IMR-90 (cell line): ENCODE data around the gene CCDC60. TPM values are rescaled to one million over a fixed set of nuclear protein-coding genes. Genes with fewer than 3 reads are reported as not detected.

ENCODE experiments used
- ATAC-seq: fragments of 200-7000 bp; cut with Tn5 transposase; 2 replicates; pipeline ENCODE4 v1.9.1; 2020; ENCODE audit warnings: low read depth, mild to moderate bottlenecking, moderate library complexity
- BruUV-seq: library from RNA; stranded (reverse); fragments of 400-500 nt; replicated peaks from 2 replicates; lab custom pipeline; 2021; lab: Mats Ljungman, UMichigan
- CTCF ChIA-PET: fragments of 300-600 bp; formaldehyde crosslinking; extraction: SDS; loops from one replicate; lab custom pipeline; 2021; ENCODE audit warnings: antibody characterized with exemption; lab: Yijun Ruan, JAX
- POLR2A ChIA-PET: fragments of 300-600 bp; sonication (Branson Sonifier 250); formaldehyde crosslinking; loops from one replicate; lab custom pipeline; 2022; ENCODE audit warnings: antibody characterized with exemption; ENCODE audit not compliant: unreplicated experiment; lab: Charles Lee
- DNase-seq: peaks from one replicate; pipeline ENCODE4 v3.0.0; 2013
- H2AFZ ChIP-seq: replicated peaks from 2 replicates; pipeline ENCODE3; 2013; ENCODE audit warnings: low read length, mild to moderate bottlenecking; ENCODE audit not compliant: poor library complexity
- H2AK5ac ChIP-seq: 2 replicates; pipeline ENCODE4 v1.6.1; 2013; ENCODE audit warnings: low read depth, low read length, inconsistent platforms
- H2AK9ac ChIP-seq: replicated peaks from 2 replicates; pipeline ENCODE3; 2013; ENCODE audit warnings: mild to moderate bottlenecking, low read depth, low read length, moderate library complexity; ENCODE audit not compliant: poor library complexity
- H2BK120ac ChIP-seq: 2 replicates; pipeline ENCODE4 v1.6.1; 2013; ENCODE audit warnings: low read depth, low read length, inconsistent platforms
- H2BK15ac ChIP-seq: 3 replicates; pipeline ENCODE4 v1.6.1; 2013; ENCODE audit warnings: low read depth, low read length, inconsistent platforms
- H2BK20ac ChIP-seq: 2 replicates; pipeline ENCODE4 v1.6.1; 2013; ENCODE audit warnings: low read depth, mild to moderate bottlenecking, inconsistent platforms, low read length, moderate library complexity
- H2BK5ac ChIP-seq: 2 replicates; pipeline ENCODE4 v1.6.1; 2013; ENCODE audit warnings: mild to moderate bottlenecking, low read depth, low read length, inconsistent platforms; ENCODE audit not compliant: poor library complexity, severe bottlenecking
- H3K14ac ChIP-seq: replicated peaks from 2 replicates; pipeline ENCODE4 v1.6.1; 2013; ENCODE audit warnings: low read depth, low read length, inconsistent platforms
- H3K18ac ChIP-seq: 2 replicates; pipeline ENCODE4 v1.6.1; 2013; ENCODE audit warnings: low read depth, low read length, control low read depth
- H3K23ac ChIP-seq: 2 replicates; pipeline ENCODE4 v1.6.1; 2013; ENCODE audit warnings: low read depth, low read length, inconsistent platforms
- H3K27ac ChIP-seq: 2 replicates; pipeline ENCODE4 v1.5.1; 2013; ENCODE audit warnings: mild to moderate bottlenecking, control low read depth, low read length; ENCODE audit not compliant: insufficient read depth
- H3K27me3 ChIP-seq: 2 replicates; pipeline ENCODE4 v1.6.1; 2013; ENCODE audit warnings: low read length; ENCODE audit not compliant: control insufficient read depth, insufficient read depth
- H3K36me3 ChIP-seq: 2 replicates; pipeline ENCODE4 v1.6.1; 2013; ENCODE audit warnings: low read length, mixed read lengths; ENCODE audit not compliant: control insufficient read depth, insufficient read depth
- H3K4ac ChIP-seq: 2 replicates; pipeline ENCODE4 v1.6.1; 2013; ENCODE audit warnings: low read depth, low read length, inconsistent platforms
- H3K4me1 ChIP-seq: 2 replicates; pipeline ENCODE4 v1.6.1; 2013; ENCODE audit warnings: low read length, mixed read lengths; ENCODE audit not compliant: control insufficient read depth, insufficient read depth
- H3K4me2 ChIP-seq: 2 replicates; pipeline ENCODE4 v1.6.1; 2013; ENCODE audit warnings: low read depth, mild to moderate bottlenecking, control low read depth, low read length, moderate library complexity
- H3K4me3 ChIP-seq: 2 replicates; pipeline ENCODE4 v1.5.1; 2013; ENCODE audit warnings: low read depth, mild to moderate bottlenecking, control low read depth, low read length, moderate library complexity; ENCODE audit not compliant: insufficient read depth
- H3K56ac ChIP-seq: 2 replicates; pipeline ENCODE4 v1.6.1; 2013; ENCODE audit warnings: low read length, inconsistent platforms; ENCODE audit not compliant: insufficient read depth; ENCODE audit errors: extremely low read depth
- H3K79me1 ChIP-seq, 2 experiments: 2 replicates each; pipeline ENCODE4 v1.6.1; 2013; ENCODE audit warnings: low read length in 2 of 2, inconsistent platforms in 1 of 2, low read depth in 1 of 2
- H3K9ac ChIP-seq: 2 replicates; pipeline ENCODE4 v1.6.1; 2013; ENCODE audit warnings: low read depth, low read length, control low read depth
- H3K9me1 ChIP-seq: 2 replicates; pipeline ENCODE4 v1.6.1; 2013; ENCODE audit warnings: low read length, inconsistent platforms; ENCODE audit not compliant: insufficient read depth
- H3K9me3 ChIP-seq: 2 replicates; pipeline ENCODE4 v1.6.1; 2013; ENCODE audit warnings: low read length; ENCODE audit not compliant: control insufficient read depth, insufficient read depth
- H4K20me1 ChIP-seq: 2 replicates; pipeline ENCODE4 v1.6.1; 2013; ENCODE audit warnings: low read length, inconsistent platforms; ENCODE audit not compliant: insufficient read depth
- H4K5ac ChIP-seq: 2 replicates; pipeline ENCODE4 v1.6.1; 2013; ENCODE audit warnings: mild to moderate bottlenecking, low read depth, low read length, control low read depth
- H4K8ac ChIP-seq, 2 experiments: 2 replicates each; pipeline ENCODE4 v1.6.1; 2013; ENCODE audit warnings: low read depth in 2 of 2, low read length in 2 of 2, control low read depth in 1 of 2, inconsistent platforms in 1 of 2
- H4K91ac ChIP-seq: 2 replicates; pipeline ENCODE4 v1.6.1; 2013; ENCODE audit warnings: low read depth, low read length, inconsistent platforms; ENCODE audit not compliant: insufficient read depth
- BHLHE40 ChIP-seq: fragments of 150-350 bp; IDR thresholded peaks from 2 replicates; pipeline ENCODE4 v1.6.1; 2016; ENCODE audit warnings: mild to moderate bottlenecking, low read depth, low read length
- CEBPB ChIP-seq: IDR thresholded peaks from 2 replicates; pipeline ENCODE4 v1.6.1; 2012; ENCODE audit warnings: low read depth, low read length, improper control_type of control experiment
- CHD1 ChIP-seq: IDR thresholded peaks from 2 replicates; pipeline ENCODE4 v1.6.1; 2012; ENCODE audit warnings: low read depth, low read length, improper control_type of control experiment
- FOS ChIP-seq: fragments of 150-350 bp; IDR thresholded peaks from 2 replicates; pipeline ENCODE4 v1.6.1; 2016; ENCODE audit warnings: low read depth, low read length
- MAFK ChIP-seq: IDR thresholded peaks from 2 replicates; pipeline ENCODE4 v1.6.1; 2012; ENCODE audit warnings: low read depth, low read length, improper control_type of control experiment
- MXI1 ChIP-seq: IDR thresholded peaks from 2 replicates; pipeline ENCODE4 v1.6.1; 2012; ENCODE audit warnings: low read depth, mild to moderate bottlenecking, low read length, moderate library complexity, borderline replicate concordance
- NFE2L2 ChIP-seq: fragments of 150-350 bp; IDR thresholded peaks from 2 replicates; pipeline ENCODE4 v1.6.1; 2016; ENCODE audit warnings: low read depth, mild to moderate bottlenecking, low read length
- WGBS, 2 experiments: methylation state at CpG; one replicate each; pipeline versions ENCODE4 v1.1.5 to v1.1.7; 2013; ENCODE audit warnings: missing lambda C conversion rate in 2 of 2; ENCODE audit not compliant: insufficient read length in 1 of 2; ENCODE audit errors: extremely low coverage in 2 of 2; 5-methylcytosine and 5-hydroxymethylcytosine counted together
- dilution Hi-C: fragments of 300-500 bp; cut with HindIII; formaldehyde crosslinking; loops from one replicate; pipeline ENCODE4 v1.14.3; 2018; ENCODE audit warnings: low sequenced_read_pairs; ENCODE audit not compliant: unreplicated experiment
- in situ Hi-C: fragments of 300-500 bp; cut with MboI; formaldehyde crosslinking; loops from 3 replicates; pipeline ENCODE4 v1.14.3; 2019; ENCODE audit warnings: low sequenced_read_pairs, inconsistent platforms, mixed read lengths
- intact Hi-C: fragments of 100-400 bp; cut with micrococcal nuclease; formaldehyde crosslinking; loops from 2 replicates; pipeline ENCODE4 v1.10.0; 2022
- polyA plus RNA-seq, 3 experiments: library from polyadenylated mRNA; depleted of rRNA; stranded (reverse); fragments of >200 nt; gene quantifications; 2 replicates each; pipeline ENCODE4 v1.2.3, GENCODE V29; 2012; ENCODE audit warnings: low replicate concordance in 1 of 3
- total RNA-seq: library from RNA; depleted of rRNA; stranded (reverse); fragments of >200 nt; gene quantifications from 2 replicates; pipeline ENCODE4 v1.2.3, GENCODE V29; 2012
- TF ChIP-seq, protein P1 (sequence below): fragments of 150-350 bp; IDR thresholded peaks from 2 replicates; pipeline ENCODE4 v1.6.1; 2017; ENCODE audit warnings: mild to moderate bottlenecking, antibody characterized with exemption, low read length, low read depth
- TF ChIP-seq, protein P2 (sequence below): conservative IDR thresholded peaks from 2 replicates; pipeline ENCODE4 v1.5.1; 2012; ENCODE audit warnings: mild to moderate bottlenecking, low read depth, low read length, improper control_type of control experiment

The CCDC60 gene
- total and polyA plus RNA-seq, 2 of the 4 experiments (the other 2 are of a cell fraction), result not detected

DNA sequence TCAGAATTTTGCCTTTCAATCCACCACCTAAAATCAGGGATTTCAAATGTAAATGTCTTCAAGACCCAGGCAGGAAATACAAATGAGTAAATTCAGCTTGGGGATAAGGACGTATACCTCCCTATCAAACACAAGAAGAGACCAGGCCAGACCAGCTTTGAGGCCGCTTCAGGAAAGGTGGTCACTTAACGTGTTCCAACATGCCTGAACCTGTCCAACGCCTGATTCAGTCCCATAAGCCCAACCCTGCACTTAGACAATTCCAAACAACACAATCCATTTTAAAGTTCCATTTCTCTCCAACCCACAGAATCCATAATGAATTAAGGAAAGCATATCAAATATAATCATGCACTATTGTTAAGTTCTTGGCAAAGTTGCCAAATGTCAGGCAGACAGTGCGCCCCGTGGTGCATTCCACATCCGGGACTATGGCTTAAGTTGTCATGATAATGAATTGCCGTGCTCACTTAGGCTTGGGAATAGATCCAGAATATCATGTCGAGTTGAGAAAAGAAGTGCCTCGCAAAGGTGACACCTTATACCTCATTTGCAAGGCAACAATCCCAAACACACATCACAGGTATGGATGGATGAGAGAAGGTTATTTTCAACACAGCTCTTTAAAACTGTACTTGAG lies 35.5 kb downstream of the CCDC60 start:
- POLR2A ChIA-PET, result no interaction called here
- H3K4ac ChIP-seq, result no peak overlapping the region

More for the DNA sequence above, 35.5 kb downstream of the CCDC60 start:
- Histone ChIP-seq H3K18ac (no peak overlapping the region), H3K36me3 (no peaks in the 10 kb centered on the region), H3K27me3 (no peaks in the 10 kb centered on the region), H2BK20ac (no peak overlapping the region), H4K20me1 (no peaks in the 10 kb centered on the region), H3K56ac (no peak overlapping the region), H2AK5ac (no peak overlapping the region), H3K9me1 (no peaks in the 10 kb centered on the region), H4K8ac (no peak overlapping the region), H3K23ac (no peak overlapping the region), H3K4me3 (no peak overlapping the region), H3K9me3 (peaks cover 15% of the 10 kb centered on the region), H3K9ac (no peak overlapping the region), H2AFZ (no peak overlapping the region), H3K14ac (no peak overlapping the region), H2BK120ac (no peak overlapping the region), H4K91ac (no peak overlapping the region), H2BK15ac (no peak overlapping the region), H3K27ac (no peak overlapping the region), H2AK9ac (no peak overlapping the region), H2BK5ac (no peak overlapping the region), H3K4me1 (no peaks in the 10 kb centered on the region), H3K79me1 (no peaks in the 10 kb centered on the region), H4K5ac (no peak overlapping the region), H3K4me2 (no peak overlapping the region)
- TF ChIP-seq FOS, result no peak
- no peak for TF ChIP-seq CHD1
- TF ChIP-seq BHLHE40, result no peak
- TF ChIP-seq, protein P1, sequence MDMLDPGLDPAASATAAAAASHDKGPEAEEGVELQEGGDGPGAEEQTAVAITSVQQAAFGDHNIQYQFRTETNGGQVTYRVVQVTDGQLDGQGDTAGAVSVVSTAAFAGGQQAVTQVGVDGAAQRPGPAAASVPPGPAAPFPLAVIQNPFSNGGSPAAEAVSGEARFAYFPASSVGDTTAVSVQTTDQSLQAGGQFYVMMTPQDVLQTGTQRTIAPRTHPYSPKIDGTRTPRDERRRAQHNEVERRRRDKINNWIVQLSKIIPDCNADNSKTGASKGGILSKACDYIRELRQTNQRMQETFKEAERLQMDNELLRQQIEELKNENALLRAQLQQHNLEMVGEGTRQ, result no peak
- TF ChIP-seq MAFK, result no peak
- no peak for TF ChIP-seq NFE2L2
- no peak for TF ChIP-seq MXI1
- TF ChIP-seq CEBPB, result no peak
- TF ChIP-seq, protein P2, sequence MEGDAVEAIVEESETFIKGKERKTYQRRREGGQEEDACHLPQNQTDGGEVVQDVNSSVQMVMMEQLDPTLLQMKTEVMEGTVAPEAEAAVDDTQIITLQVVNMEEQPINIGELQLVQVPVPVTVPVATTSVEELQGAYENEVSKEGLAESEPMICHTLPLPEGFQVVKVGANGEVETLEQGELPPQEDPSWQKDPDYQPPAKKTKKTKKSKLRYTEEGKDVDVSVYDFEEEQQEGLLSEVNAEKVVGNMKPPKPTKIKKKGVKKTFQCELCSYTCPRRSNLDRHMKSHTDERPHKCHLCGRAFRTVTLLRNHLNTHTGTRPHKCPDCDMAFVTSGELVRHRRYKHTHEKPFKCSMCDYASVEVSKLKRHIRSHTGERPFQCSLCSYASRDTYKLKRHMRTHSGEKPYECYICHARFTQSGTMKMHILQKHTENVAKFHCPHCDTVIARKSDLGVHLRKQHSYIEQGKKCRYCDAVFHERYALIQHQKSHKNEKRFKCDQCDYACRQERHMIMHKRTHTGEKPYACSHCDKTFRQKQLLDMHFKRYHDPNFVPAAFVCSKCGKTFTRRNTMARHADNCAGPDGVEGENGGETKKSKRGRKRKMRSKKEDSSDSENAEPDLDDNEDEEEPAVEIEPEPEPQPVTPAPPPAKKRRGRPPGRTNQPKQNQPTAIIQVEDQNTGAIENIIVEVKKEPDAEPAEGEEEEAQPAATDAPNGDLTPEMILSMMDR, result no peak
- in situ Hi-C loops, result no loop called here
- 20% methylated on average over 1 of the region's 10 CpGs; no CpG with 5 or more reads in 1 of the 2 experiments for WGBS, 2 experiments
- no peak for ATAC-seq
- intact Hi-C loops, result no loop called here
- dilution Hi-C loops, result no loop called here
- CTCF ChIA-PET, result no interaction called here
- BruUV-seq, result no TSS peak
- DNase-seq, result no peak
